Liver (tissue), 9 donors: ENCODE results near the gene ZBTB2. TPM values are rescaled to one million over a fixed set of nuclear protein-coding genes. Genes with fewer than 3 reads are reported as not detected.

Experiments used
- DNase-seq: peaks from one replicate; pipeline ENCODE4 v3.0.0-alpha.2; 2017; ENCODE audit warnings: low spot score
- H3K27ac ChIP-seq, 2 donors: one replicate each; pipeline ENCODE4 v1.7.0; 2013; ENCODE audit warnings: inconsistent platforms in 2 of 2, low read length in 2 of 2, control low read depth in 1 of 2, low read depth in 1 of 2, mild to moderate bottlenecking in 1 of 2
- H3K27me3 ChIP-seq, 4 donors: one replicate each; pipeline versions ENCODE4 v1.6.1 to v1.7.0; 2013; ENCODE audit warnings: low read length in 3 of 4, inconsistent platforms in 1 of 4, mild to moderate bottlenecking in 1 of 4, moderate library complexity in 1 of 4; ENCODE audit not compliant: control insufficient read depth in 4 of 4, insufficient read depth in 4 of 4
- H3K36me3 ChIP-seq, 4 donors: one replicate each; pipeline versions ENCODE4 v1.6.1 to v1.7.0; 2013; ENCODE audit warnings: low read length in 3 of 4, mild to moderate bottlenecking in 3 of 4, low read depth in 1 of 4, moderate library complexity in 1 of 4; ENCODE audit not compliant: control insufficient read depth in 4 of 4, insufficient read depth in 3 of 4
- H3K4me1 ChIP-seq, 4 donors: one replicate each; pipeline versions ENCODE4 v1.6.1 to v1.7.0; 2013; ENCODE audit warnings: low read length in 3 of 4, mild to moderate bottlenecking in 3 of 4, moderate library complexity in 1 of 4; ENCODE audit not compliant: control insufficient read depth in 4 of 4, insufficient read depth in 4 of 4
- H3K4me3 ChIP-seq, 3 donors: one replicate each; pipeline versions ENCODE4 v1.6.1 to v1.7.0; 2013; ENCODE audit warnings: low read length in 3 of 3, control low read depth in 1 of 3, low read depth in 1 of 3, mild to moderate bottlenecking in 1 of 3
- H3K9ac ChIP-seq, 2 donors: one replicate each; pipeline ENCODE4 v1.7.0; 2013; ENCODE audit warnings: low read length in 2 of 2, mild to moderate bottlenecking in 2 of 2, moderate library complexity in 2 of 2, control low read depth in 1 of 2, low read depth in 1 of 2
- H3K9me3 ChIP-seq, 4 donors: one replicate each; pipeline versions ENCODE4 v1.6.1 to v1.7.0; 2013; ENCODE audit warnings: low read length in 3 of 4; ENCODE audit not compliant: control insufficient read depth in 4 of 4
- CTCF ChIP-seq: fragments of 150-350 bp; IDR thresholded peaks from 2 replicates; pipeline ENCODE4 v1.5.1; 2017; ENCODE audit warnings: improper control_type of control experiment, low read depth, low read length; ENCODE audit not compliant: missing input control
- EGR1 ChIP-seq, 2 donors: IDR thresholded peaks; 2 replicates each; pipeline ENCODE4 v1.6.1; 2016 to 2018; ENCODE audit warnings: antibody characterized with exemption in 2 of 2, low read depth in 2 of 2
- FOXA1 ChIP-seq: IDR thresholded peaks from 2 replicates; pipeline ENCODE4 v1.6.1; 2016; ENCODE audit warnings: antibody characterized with exemption
- FOXA2 ChIP-seq: IDR thresholded peaks from 2 replicates; pipeline ENCODE4 v1.6.1; 2016; ENCODE audit warnings: antibody characterized with exemption
- GABPA ChIP-seq, 2 donors: IDR thresholded peaks in 1 of 2; conservative IDR thresholded peaks in 1 of 2; 2 replicates each; pipeline ENCODE4 v1.6.1; 2016; ENCODE audit warnings: antibody characterized with exemption in 2 of 2, mild to moderate bottlenecking in 1 of 2, moderate library complexity in 1 of 2
- HNF4A ChIP-seq, 2 donors: conservative IDR thresholded peaks; 2 replicates each; pipeline ENCODE4 v1.6.1; 2016; ENCODE audit warnings: antibody characterized with exemption in 2 of 2, mild to moderate bottlenecking in 2 of 2
- HNF4G ChIP-seq: IDR thresholded peaks from 2 replicates; pipeline ENCODE4 v1.6.1; 2016; ENCODE audit warnings: antibody characterized with exemption
- JUND ChIP-seq, 2 donors: IDR thresholded peaks; 2 replicates each; pipeline ENCODE4 v1.6.1; 2016; ENCODE audit warnings: antibody characterized with exemption in 2 of 2
- MAX ChIP-seq: IDR thresholded peaks from 2 replicates; pipeline ENCODE4 v1.6.1; 2016; ENCODE audit warnings: antibody characterized with exemption
- NR2F2 ChIP-seq: IDR thresholded peaks from 2 replicates; pipeline ENCODE4 v1.6.1; 2016; ENCODE audit warnings: antibody characterized with exemption
- RXRA ChIP-seq, 2 donors: IDR thresholded peaks; 2 replicates each; pipeline ENCODE4 v1.6.1; 2017 to 2018; ENCODE audit warnings: antibody characterized with exemption in 2 of 2, mild to moderate bottlenecking in 1 of 2
- SP1 ChIP-seq: IDR thresholded peaks from 2 replicates; pipeline ENCODE4 v1.6.1; 2018; ENCODE audit warnings: antibody characterized with exemption, mild to moderate bottlenecking
- YY1 ChIP-seq: IDR thresholded peaks from 2 replicates; pipeline ENCODE4 v1.6.1; 2016; ENCODE audit warnings: antibody characterized with exemption, mild to moderate bottlenecking
- WGBS: extraction: QIAGEN DNeasy Blood & Tissue Kit; methylation state at CpG from one replicate; pipeline ENCODE4 v1.1.7; 2013; 5-methylcytosine and 5-hydroxymethylcytosine counted together
- polyA plus RNA-seq, 2 donors: library from polyadenylated mRNA; stranded (reverse) in 1 of 2; unstranded in 1 of 2; fragments of 200-250 nt in 1 of 2; fragments of >200 nt in 1 of 2; fragmentation: Nextera tagmentation in 1 of 2; extraction: Ambion mirVana in 1 of 2; gene quantifications; one replicate each; pipeline versions ENCODE4 v1.2.1 to v1.2.3, GENCODE V29; 2013 to 2015
- total RNA-seq, 2 donors: library from RNA; depleted of rRNA; stranded (reverse); fragments of >200 nt; gene quantifications; one replicate each; pipeline ENCODE4 v1.2.3, GENCODE V29; 2014
- TF ChIP-seq, protein P1 (sequence below): IDR thresholded peaks from 2 replicates; pipeline ENCODE4 v1.6.1; 2016; ENCODE audit warnings: antibody characterized with exemption
- TF ChIP-seq, protein P2 (sequence below): IDR thresholded peaks from 2 replicates; pipeline ENCODE4 v1.6.1; 2016; ENCODE audit warnings: antibody characterized with exemption
- donor health status: healthy.
- donor health status: healthy.
- donor health status: healthy.
- donor health status: healthy.
- donor health status: healthy.

Gene ZBTB2
- total and polyA plus RNA-seq, 4 donors, result 2.5 to 4.2 (median 3.0) TPM

GRCh38 chr6:151408858-151409257 is 17.5 kb upstream of the ZBTB2 start:
- H3K36me3 ChIP-seq, result peaks cover 5 to 33% (median 19%) of the 10 kb centered on the region in 4 donors
- TF ChIP-seq RXRA (IDR thresholded peaks at IDR 0.05) (no peak), JUND (IDR thresholded peaks at IDR 0.05) (no peak), EGR1 (IDR thresholded peaks at IDR 0.05; ENCODE audit: low read depth in 2 of 2) (no peak)

GRCh38 chr6:151403919-151404308 is 12.6 kb upstream of the ZBTB2 start:
- no peaks in the 10 kb centered on the region for H3K27me3 ChIP-seq
- 83% methylated on average over 4 of the region's 4 CpGs for WGBS
- H3K9ac ChIP-seq, result no peak overlapping the region
- no peak overlapping the region for H3K4me3 ChIP-seq
- no peak for DNase-seq
- H3K27ac ChIP-seq, result no peak overlapping the region
- no peaks in the 10 kb centered on the region for H3K9me3 ChIP-seq
- TF ChIP-seq FOXA1 (no peak), EGR1 (IDR thresholded peaks at IDR 0.05; ENCODE audit: low read depth in 2 of 2) (no peak), HNF4G (no peak), HNF4A (conservative IDR thresholded peaks at IDR 0.05) (no peak), NR2F2 (no peak), GABPA (IDR thresholded peaks at IDR 0.05 in 1 of 2, conservative IDR thresholded peaks at IDR 0.05 in 1 of 2) (no peak), SP1 (no peak), RXRA (IDR thresholded peaks at IDR 0.05) (no peak), YY1 (no peak), CTCF (no peak), MAX (no peak), FOXA2 (no peak)
- TF ChIP-seq, protein P1, sequence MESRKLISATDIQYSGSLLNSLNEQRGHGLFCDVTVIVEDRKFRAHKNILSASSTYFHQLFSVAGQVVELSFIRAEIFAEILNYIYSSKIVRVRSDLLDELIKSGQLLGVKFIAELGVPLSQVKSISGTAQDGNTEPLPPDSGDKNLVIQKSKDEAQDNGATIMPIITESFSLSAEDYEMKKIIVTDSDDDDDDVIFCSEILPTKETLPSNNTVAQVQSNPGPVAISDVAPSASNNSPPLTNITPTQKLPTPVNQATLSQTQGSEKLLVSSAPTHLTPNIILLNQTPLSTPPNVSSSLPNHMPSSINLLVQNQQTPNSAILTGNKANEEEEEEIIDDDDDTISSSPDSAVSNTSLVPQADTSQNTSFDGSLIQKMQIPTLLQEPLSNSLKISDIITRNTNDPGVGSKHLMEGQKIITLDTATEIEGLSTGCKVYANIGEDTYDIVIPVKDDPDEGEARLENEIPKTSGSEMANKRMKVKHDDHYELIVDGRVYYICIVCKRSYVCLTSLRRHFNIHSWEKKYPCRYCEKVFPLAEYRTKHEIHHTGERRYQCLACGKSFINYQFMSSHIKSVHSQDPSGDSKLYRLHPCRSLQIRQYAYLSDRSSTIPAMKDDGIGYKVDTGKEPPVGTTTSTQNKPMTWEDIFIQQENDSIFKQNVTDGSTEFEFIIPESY, result no peak
- TF ChIP-seq, protein P2, sequence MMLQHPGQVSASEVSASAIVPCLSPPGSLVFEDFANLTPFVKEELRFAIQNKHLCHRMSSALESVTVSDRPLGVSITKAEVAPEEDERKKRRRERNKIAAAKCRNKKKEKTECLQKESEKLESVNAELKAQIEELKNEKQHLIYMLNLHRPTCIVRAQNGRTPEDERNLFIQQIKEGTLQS, result no peak
- peaks cover 0 to 16% (median 6%) of the 10 kb centered on the region in 4 donors for H3K4me1 ChIP-seq
- peaks cover 2 to 21% (median 9%) of the 10 kb centered on the region in 4 donors for H3K36me3 ChIP-seq

More at GRCh38 chr6:151408858-151409257, 17.5 kb upstream of the ZBTB2 start:
- Histone ChIP-seq H3K4me3 (no peak overlapping the region), H3K9me3 (no peaks in the 10 kb centered on the region), H3K27me3 (no peaks in the 10 kb centered on the region), H3K27ac (no peak overlapping the region), H3K9ac (no peak overlapping the region), H3K4me1 (no peaks in the 10 kb centered on the region)
- 81% methylated on average over 2 of the region's 2 CpGs for WGBS
- no peak for DNase-seq

DNA sequence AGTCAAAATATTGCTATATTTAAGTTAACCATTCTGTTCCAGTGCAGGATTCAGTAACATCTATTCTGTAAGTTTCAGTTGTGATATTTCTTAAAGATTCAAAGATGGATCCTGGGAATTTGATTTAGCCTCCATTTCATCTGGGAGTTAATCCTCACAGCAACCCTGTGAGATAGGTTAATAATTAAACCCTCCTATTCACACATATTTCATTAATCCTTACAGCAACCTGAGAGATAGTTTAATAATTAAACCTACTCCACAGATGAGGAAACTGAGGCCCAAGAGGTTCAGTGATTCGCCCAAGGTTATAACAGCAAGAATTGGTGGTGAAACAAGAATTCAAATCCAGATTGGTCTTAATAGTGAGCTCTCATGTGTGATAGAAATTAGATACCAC is 10.9 kb upstream of the ZBTB2 start:
- Histone ChIP-seq H3K27ac (no peak overlapping the region), H3K27me3 (no peaks in the 10 kb centered on the region), H3K4me3 (no peak overlapping the region), H3K4me1 (peaks cover 0 to 16% (median 6%) of the 10 kb centered on the region in 4 donors), H3K9ac (no peak overlapping the region), H3K36me3 (peaks cover 2 to 15% (median 6%) of the 10 kb centered on the region in 4 donors), H3K9me3 (no peaks in the 10 kb centered on the region)
- 88% methylated on average over 1 of the region's 1 CpG for WGBS
- no peak for DNase-seq
- TF ChIP-seq YY1 (peak; percentile 27), RXRA (IDR thresholded peaks at IDR 0.05) (no peak)
